GM18502 (cell line): ENCODE data around the gene PC.

Experiments used
- ATAC-seq: cut with Tn5 transposase; IDR thresholded peaks from one replicate; pipeline ENCODE4 v1.9.1; 2021; ENCODE audit warnings: mild to moderate bottlenecking; ENCODE audit not compliant: unreplicated experiment, poor library complexity

The PC gene

DNA sequence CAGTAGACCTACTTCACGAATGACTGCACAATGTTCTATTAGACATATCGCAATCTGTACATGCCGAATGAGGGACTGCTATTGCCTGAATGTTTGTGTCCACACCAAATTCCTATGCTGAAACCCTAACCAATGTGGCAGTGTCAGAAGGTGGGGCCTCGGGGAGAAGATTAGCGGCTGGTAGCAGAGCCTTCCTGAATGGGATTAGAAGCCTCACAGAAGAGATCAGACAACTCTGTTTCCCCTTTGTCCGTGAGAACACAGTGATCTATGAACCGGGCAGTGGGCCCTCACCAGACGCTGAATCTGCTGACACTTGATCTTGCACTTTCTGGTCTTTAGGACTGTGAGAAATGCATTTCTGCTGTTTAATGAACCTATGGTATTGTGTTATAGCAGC lies 68.2 kb downstream of the PC start:
- ATAC-seq = no peak

GRCh38 chr11:66888282-66888681 lies 69.9 kb downstream of the PC start:
- no peak for ATAC-seq

GRCh38 chr11:66887526-66887925 lies 70.7 kb downstream of the PC start:
- ATAC-seq = no peak

- no peak for ATAC-seq
Measured at GRCh38 chr11:66886671-66887221, 71.4 kb downstream of the PC start.

DNA sequence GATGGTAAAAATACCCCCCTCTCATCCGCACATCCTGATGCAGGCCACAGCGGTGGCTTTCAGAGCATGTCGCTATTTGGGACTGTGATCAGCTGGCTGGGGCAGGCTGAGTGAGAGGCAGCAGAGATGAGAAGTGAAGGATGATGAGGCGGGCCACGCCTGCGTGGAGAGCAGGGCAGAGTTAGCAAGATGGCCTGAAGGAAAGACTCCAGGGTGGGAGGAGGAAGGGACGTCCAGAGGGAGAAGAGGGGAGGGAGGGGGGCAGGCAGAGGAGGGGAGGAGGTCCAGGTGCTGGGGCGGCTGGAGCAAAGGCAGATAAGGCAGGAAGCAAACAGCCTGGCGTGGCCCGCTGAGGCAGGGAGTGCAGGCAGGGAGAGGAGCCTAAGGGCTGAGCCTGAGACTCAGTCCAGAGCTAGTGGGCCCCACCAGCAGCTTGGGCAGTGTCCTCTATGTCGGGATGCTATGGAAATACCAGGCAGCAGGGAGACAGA lies 72.2 kb downstream of the PC start:
- ATAC-seq = no peak

GRCh38 chr11:66885469-66885868 lies 72.7 kb downstream of the PC start:
- ATAC-seq = no peak

DNA sequence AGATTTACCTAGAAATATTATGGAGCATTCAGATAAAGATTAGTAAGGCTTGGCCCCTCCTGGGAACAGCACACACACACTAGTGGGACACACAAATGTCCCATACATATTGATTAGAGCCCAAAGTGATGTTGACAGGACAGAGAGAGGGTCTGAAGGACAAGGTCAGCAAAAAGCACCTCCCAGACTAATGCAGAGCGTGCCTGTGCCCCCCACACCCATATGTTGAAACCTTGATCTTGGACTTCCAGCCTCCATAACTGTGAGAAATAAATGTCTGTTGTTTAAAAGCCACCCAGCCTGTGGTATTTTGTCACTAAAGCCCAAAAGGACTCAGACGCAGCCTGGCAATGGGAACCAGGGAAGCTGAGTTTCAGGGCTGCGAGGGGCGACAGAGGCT lies 73.7 kb downstream of the PC start:
- no peak for ATAC-seq

- ATAC-seq = no peak
Measured at GRCh38 chr11:66883016-66883965, 74.9 kb downstream of the PC start.

GRCh38 chr11:66882561-66883015 lies 75.6 kb downstream of the PC start:
- ATAC-seq = no peak

GRCh38 chr11:66881927-66882452 lies 76.2 kb downstream of the PC start:
- no peak for ATAC-seq

DNA sequence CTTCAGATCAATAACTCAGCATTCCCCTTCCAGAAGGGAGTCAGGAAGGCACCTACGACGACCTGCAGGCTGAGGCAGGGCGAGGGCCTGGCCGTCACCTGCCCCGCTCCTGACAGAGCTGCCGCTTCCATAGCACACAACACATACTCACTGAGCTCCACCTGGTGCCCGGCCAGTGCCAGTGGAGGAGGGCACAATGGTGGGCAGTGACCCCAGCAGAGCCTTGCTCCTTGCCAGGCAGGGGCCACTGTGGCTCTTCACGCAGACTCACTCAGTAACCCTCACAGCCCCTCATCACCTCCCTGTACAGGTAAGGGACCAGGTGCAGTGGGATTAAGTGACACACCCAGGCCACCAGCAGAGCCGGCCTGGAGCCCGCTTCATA lies 76.7 kb downstream of the PC start:
- no peak for ATAC-seq

DNA sequence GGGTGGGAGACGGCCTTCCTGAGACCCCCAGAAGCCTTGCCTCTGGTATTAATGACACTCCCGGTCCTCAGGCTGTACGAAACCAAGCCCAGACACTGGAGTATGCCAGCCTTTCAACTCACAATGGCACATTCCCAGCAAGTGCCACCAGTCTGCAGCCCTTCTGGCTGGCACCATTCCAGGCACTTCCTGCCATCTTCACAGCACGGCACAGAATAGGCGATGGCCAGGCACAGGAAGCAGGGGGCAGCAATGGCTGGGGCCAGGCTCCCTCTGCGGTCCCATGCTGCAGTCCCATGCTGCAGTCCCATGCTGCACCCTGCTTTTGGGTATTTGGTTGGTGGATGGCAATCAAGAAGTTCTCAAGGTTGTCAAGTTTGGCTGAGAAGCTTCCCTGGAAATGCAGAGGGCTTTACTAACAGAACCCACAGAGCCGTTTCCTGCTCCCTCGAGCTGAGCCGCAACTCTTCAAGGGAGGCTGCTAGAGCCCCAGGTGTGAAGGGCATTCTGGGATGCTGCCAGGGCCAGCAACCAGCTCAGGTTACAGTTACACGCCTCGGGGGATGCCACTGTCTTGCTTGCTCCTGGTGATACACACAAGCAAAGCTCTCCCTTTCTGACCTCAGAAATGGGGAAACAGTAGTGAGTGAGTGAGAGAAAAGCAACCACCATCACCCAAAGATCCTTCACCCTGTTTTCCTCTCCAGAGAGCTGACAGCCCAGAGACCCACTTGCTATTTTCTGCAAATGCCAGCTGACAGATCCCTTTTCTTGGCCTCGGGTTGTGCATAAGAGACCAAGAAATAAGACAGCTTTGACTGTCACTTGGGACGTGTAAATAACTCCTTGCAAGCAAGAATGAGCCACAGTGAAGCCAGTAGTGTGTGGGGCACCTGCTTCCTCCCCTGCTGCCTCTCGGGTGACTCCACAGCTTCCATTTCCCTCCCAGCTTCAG lies 77.4 kb downstream of the PC start:
- no peak for ATAC-seq

GRCh38 chr11:66879999-66880398 lies 78.2 kb downstream of the PC start:
- no peak for ATAC-seq

- ATAC-seq = no peak
Measured at GRCh38 chr11:66879583-66879982, 78.6 kb downstream of the PC start.

DNA sequence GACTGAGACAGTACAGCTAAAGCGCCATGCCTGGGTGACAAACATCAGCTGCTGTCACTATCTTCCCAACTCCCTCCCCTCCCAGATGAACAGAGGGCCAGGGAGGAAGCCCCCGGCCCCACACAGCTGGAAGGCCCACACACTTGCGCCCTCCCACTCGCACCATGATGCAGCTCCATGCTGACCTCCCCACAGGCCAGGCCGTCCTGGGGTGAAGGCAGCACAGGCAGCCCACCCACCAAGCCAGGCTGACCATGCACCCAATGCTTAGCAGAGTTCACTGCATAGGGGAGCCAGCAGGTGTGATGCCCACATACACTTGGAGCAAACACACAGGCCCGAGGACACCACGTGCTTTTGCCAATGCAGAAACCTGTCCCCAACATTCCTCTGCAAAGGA lies 79.2 kb downstream of the PC start:
- no peak for ATAC-seq

- no peak for ATAC-seq
Measured at GRCh38 chr11:66878474-66878873, 79.7 kb downstream of the PC start.

DNA sequence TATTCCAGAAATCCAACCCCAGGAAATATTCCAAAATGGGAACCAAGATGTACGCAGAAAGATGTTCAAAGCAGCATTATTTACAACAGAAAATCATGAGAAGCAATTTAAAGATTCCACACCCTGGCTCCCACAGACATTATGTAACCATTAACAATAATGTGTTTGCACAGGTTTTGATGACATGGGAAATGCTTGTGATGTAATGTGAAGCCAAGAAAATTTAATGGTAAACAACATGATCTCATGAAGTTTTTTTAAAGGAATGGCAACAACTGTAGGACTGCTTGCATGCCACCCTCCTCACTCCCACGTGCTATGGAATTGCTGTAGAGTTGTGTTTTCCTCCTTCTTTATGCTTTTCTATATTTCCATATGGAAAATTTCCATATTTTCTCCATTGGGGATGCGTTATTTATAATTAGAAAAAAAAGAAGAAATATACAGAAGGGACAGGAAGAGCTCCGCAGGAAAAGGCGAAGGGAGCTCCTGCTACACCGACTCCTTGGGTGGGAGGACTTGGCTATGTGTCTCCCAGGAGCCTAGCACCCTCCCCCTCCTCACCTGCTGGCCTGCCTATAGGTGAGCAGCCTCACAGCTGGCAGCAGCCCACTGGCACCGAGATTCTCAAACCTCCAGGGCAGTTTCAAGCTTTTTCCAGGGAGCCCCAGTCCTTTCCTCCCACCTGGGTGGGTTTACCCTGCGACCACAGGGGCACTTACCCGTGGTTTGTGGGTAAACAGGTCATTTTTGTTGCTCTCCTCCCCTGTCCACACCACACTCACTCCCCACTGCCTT lies 80.4 kb downstream of the PC start:
- ATAC-seq = no peak

DNA sequence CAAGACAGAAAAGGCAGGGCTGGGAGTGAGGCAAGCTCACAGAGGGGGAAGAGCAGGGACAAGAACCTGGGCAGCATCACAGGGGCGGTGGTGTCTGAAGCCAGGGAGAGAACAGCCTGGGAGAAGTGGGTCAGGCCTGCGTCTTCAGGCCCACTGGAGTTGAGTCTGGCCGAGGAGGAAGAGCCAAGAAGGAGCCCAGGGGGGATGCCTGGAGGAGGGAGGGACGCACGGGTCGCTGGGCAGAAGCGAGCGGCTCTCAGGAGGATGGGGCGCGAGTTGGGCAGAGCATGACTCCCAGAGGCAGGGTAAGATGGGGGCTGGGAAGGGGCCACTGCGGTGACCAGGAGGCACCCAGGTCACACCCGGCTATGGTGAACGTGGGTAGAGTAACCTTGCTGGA lies 82.8 kb downstream of the PC start:
- ATAC-seq = no peak

- ATAC-seq = no peak
Measured at GRCh38 chr11:66874232-66874631, 84.0 kb downstream of the PC start.

DNA sequence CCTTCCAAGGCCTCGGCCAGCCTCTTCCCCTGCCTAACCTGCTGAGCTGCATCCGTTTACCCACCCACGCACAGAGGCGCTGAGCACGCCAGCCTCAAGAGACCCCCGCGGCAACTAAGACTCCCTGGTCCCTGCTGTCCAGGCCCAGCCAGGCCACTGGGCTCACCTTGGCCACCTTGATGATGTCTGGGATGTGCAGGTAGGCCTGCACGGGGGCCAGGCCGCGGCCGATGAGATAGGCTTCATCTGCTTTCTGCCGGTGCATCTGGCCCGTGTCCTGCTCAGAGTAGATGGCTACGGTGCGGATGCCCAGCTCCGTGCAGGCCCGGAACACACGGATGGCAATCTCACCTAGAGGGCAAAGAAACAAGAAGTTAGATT lies 86.7 kb downstream of the PC start:
- no peak for ATAC-seq
